MG63 (cell line): Measurements from ENCODE around the gene SMIM30. TPM values are rescaled to one million over a fixed set of nuclear protein-coding genes. Genes with fewer than 3 reads are reported as not detected.
"Not testable (repeated sequence)": the region's sequence is repeated elsewhere in the genome, so short reads cannot be mapped to it uniquely, and the experiment has no call there.

Source experiments
- DNase-seq: peaks from one replicate; pipeline ENCODE4 v3.0.0-alpha.2; 2020
- H3K27me3 ChIP-seq: fragments of 250-450 bp; sonication (Bioruptor Pico); 2 replicates; pipeline ENCODE4 v1.5.1; 2020; ENCODE audit warnings: mild to moderate bottlenecking, moderate library complexity
- H3K36me3 ChIP-seq: fragments of 250-450 bp; sonication (Bioruptor Pico); 2 replicates; pipeline ENCODE4 v1.5.1; 2020; ENCODE audit warnings: mild to moderate bottlenecking, moderate library complexity
- H3K4me3 ChIP-seq: fragments of 250-450 bp; sonication (Bioruptor Pico); 2 replicates; pipeline ENCODE4 v1.5.1; 2020; ENCODE audit warnings: mild to moderate bottlenecking, moderate library complexity
- H3K9me3 ChIP-seq: fragments of 250-450 bp; sonication (Bioruptor Pico); 2 replicates; pipeline ENCODE4 v1.5.1; 2020; ENCODE audit warnings: mild to moderate bottlenecking, moderate library complexity
- total RNA-seq: library from RNA; depleted of rRNA; stranded (reverse); fragments of >200 nt; shearing (Covaris generic); gene quantifications from 2 replicates; pipeline ENCODE4 v1.2.3, GENCODE V29; 2014; ENCODE audit warnings: low replicate concordance

Gene SMIM30
- total RNA-seq, 1 experiment from 2014 or later, result 45.1 TPM

- H3K9me3 ChIP-seq, result no peaks in the 10 kb centered on the region
- DNase-seq, result peak; percentile 9
- no peak overlapping the region for H3K4me3 ChIP-seq
These were observed 2.3 kb upstream of the SMIM30 start for GRCh38 chr7:113120647-113121046.

DNA sequence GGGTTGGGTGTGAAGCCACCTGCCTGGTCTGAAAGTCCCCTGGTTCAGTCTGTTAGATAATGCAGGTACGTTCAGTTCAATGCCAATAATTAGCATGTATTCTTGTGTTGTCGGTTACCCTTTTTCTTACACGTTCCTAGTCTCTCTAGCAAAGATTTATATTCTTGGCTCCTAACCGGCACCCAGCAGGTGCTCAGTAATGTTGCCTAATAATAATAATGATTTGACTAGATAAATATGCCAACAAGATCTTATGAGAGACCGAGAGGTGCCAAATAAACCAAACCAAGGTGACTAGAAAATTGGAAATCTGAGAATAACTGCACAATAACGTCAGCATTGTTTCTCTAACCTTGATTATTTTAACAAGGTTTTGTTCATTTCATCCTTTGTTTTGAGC is 1.1 kb upstream of the SMIM30 start:
- H3K27me3 ChIP-seq, result no peaks in the 10 kb centered on the region
- DNase-seq, result peak; percentile 6
- no peaks in the 10 kb centered on the region for H3K9me3 ChIP-seq
- no peak overlapping the region for H3K4me3 ChIP-seq
- no peaks in the 10 kb centered on the region; the same call in 1 of the 2 replicates for H3K36me3 ChIP-seq

More at GRCh38 chr7:113120647-113121046, 2.3 kb upstream of the SMIM30 start:
- Histone ChIP-seq H3K27me3 (no peaks in the 10 kb centered on the region), H3K36me3 (no peaks in the 10 kb centered on the region; the same call in 1 of the 2 replicates)

DNA sequence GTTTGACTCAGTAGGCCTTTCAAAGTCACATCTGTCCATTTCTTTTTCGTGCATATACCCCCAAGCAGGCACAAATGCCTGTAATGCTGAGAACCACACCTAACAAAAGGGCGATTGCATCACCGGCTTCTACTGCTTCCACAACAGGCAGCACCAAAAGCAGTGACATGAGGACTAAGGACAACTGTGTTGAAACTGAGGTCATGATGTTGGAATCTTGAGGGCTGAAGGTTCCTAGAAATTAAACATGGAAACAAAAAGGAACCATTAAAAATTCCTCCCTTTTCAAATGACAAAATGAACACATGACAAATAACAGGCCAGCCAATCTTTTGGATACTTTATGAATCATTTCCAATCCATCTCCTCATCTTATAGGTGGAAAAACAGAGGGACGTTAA is 980 bp downstream of the SMIM30 start:
- peak overlapping the region; percentile 62 for H3K4me3 ChIP-seq
- H3K27me3 ChIP-seq, H3K36me3 ChIP-seq, H3K9me3 ChIP-seq, DNase-seq: not testable (repeated sequence)

DNA sequence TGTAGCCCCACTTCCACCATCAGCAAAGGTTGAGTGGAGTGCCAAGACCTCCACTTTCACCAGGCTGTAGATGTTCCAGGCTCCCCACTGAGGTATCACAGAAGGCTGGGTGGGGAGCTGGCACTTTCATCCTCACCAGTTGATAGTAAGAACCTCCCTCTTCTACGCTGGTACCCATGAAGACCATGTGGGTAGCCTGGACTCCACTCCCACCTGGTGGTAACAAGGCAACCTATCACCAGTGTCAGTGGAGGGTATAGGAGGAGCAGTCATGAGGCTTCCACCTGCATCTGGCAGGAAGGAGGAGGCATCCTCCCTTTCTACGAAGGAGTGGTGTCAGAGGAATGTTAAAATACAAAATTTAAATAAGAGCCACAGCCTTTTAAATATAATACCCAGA is 4.4 kb downstream of the SMIM30 start:
- DNase-seq, result no peak
- Histone ChIP-seq H3K9me3 (no peaks in the 10 kb centered on the region), H3K27me3 (no peaks in the 10 kb centered on the region), H3K4me3 (no peak overlapping the region), H3K36me3 (no peaks in the 10 kb centered on the region; the same call in 1 of the 2 replicates)

- Histone ChIP-seq H3K27me3 (no peaks in the 10 kb centered on the region), H3K9me3 (no peaks in the 10 kb centered on the region), H3K36me3 (no peaks in the 10 kb centered on the region), H3K4me3 (no peak overlapping the region)
- DNase-seq, result no peak
These were observed 8.6 kb downstream of the SMIM30 start for GRCh38 chr7:113109718-113110117.

DNA sequence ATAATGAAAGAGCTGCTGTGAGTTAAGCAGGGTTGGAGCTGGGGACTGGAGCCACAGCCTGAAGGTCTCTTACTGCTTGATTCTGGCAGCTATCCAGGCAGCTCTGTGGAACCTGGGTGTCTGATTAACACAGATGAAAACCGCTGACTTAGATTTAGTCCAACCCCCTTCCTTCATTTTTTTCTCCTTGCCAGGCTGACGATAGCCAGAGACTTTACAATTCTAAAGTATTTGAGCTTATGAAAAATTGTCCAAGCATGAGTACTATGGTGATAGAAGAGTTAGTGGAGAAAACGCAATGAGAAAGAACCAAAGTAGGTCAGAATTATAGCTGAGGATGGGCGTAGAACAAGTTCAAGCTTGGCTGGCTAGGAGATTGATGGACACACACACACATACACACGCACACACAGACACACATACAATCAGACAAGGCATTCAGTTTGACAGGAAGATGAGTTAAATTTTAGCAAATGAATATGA is 18.2 kb downstream of the SMIM30 start:
- no peak for DNase-seq
- H3K4me3 ChIP-seq, result no peak overlapping the region
- H3K36me3 ChIP-seq, result no peaks in the 10 kb centered on the region
- H3K27me3 ChIP-seq, result no peaks in the 10 kb centered on the region
- H3K9me3 ChIP-seq, result no peaks in the 10 kb centered on the region

DNA sequence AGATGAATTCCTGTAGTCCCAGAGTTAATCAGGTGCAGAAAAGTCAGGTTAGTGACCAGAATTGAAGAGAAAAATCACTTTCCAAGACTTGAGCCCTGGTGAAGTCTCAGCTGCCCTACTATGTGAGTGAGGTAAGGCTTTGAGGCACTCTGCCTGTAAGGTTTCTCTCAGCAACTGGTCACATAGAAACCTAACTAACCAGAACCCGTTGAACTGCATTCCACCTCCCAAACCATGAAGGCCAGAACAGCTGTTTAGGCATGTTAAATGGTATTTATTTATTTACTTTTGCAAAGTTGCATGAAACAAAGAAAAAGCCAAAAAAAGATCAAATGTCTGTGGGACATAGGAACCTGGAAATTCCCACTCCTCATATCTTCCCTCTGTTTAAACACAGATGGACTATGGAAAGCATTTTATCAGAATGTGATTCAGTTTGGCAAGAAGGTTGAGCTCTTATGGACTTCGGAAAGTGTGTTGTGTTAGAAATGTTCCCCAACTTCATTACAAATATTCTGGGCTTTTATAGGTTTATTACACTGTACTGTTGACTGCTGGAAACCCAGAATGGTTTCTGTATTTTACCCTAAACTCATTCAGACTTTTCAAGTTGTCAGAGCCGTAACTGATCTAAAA is 19.0 kb downstream of the SMIM30 start:
- no peaks in the 10 kb centered on the region for H3K9me3 ChIP-seq
- no peak for DNase-seq
- no peak overlapping the region for H3K4me3 ChIP-seq
- no peaks in the 10 kb centered on the region for H3K27me3 ChIP-seq
- no peaks in the 10 kb centered on the region for H3K36me3 ChIP-seq

DNA sequence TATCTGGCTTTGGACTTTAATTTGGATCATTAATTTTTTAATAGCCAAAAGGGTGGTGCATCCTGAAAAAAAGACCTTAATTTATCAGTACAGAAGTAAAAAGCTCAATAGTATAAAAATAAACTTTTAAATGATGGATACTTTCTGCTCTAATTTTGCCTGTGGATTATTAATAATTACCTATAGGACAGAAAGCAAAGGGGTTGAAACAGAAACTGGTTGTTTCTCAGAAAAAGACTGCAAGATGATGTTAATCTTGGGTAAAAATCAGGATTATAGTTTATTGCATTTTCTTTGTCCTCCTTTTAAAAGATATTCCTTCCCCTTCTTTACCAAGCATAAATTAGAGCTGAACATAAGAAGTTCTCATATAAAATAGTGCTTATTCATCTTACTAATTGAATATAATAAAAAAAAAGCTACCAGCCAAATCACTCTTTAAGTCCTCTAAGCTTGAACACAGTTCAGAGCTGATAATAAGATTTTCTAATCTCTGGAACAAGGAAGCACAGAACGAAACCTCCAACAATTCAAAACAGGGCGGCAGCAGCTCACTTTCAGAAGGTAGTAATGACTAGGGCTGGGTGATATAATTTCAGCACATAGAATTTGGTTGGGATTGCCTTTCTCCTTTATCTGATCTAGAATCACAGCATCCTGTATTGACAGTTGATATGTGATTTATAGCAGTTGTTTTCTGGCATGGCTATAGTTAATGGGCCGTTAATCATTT is 23.7 kb downstream of the SMIM30 start:
- Histone ChIP-seq H3K27me3 (no peaks in the 10 kb centered on the region), H3K4me3 (no peak overlapping the region), H3K9me3 (no peaks in the 10 kb centered on the region), H3K36me3 (no peaks in the 10 kb centered on the region)
- no peak for DNase-seq

GRCh38 chr7:113093561-113093960 is 24.8 kb downstream of the SMIM30 start:
- H3K36me3 ChIP-seq, result no peaks in the 10 kb centered on the region
- H3K27me3 ChIP-seq, result no peaks in the 10 kb centered on the region
- H3K4me3 ChIP-seq, result no peak overlapping the region
- H3K9me3 ChIP-seq, result no peaks in the 10 kb centered on the region
- no peak for DNase-seq

GRCh38 chr7:113092762-113093161 is 25.6 kb downstream of the SMIM30 start:
- no peak for DNase-seq
- H3K36me3 ChIP-seq, result no peaks in the 10 kb centered on the region
- no peaks in the 10 kb centered on the region for H3K27me3 ChIP-seq
- H3K4me3 ChIP-seq, result no peak overlapping the region
- no peaks in the 10 kb centered on the region for H3K9me3 ChIP-seq

DNA sequence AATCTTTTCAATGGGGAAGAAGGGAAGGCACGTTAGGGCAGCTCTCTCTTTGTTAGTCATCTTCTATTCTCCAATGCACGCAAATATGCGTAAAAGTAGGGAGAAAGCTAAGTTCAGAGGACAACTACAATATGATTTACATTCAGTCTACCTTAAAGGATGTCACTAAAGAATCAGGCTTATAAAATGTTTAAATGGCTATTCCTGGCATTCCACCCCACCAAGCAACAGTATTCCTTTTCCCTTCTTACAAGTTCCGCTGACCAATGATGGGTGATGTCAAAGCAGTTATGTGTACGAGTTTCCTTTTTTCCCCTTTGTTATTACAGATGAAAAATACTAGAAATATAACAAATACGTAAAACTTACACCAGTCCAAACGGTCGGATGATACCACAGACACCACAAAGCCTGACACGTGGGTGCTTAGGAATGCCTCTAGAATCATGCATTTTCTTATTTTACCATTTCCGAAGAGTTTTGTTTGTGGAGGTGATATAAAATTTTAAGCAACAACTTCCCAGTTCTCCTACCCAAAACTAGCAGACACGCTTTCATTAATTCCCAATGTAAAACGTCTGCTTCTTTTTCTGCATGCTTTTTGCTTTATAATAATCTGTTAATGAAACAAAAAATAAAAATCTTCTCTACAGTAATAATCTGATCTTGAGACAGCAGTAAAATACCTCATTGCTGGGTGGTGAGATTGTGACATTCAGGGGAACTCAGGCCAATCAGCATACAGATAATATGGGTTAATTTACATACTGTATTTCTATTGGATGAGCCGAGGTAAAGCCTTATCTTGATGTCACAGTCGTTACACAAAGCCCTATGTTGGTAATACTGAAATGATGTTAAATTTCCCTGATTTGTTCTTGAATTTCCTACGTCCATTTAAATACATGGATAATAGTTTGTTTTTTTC is 31.0 kb downstream of the SMIM30 start:
- Histone ChIP-seq H3K9me3 (no peaks in the 10 kb centered on the region), H3K4me3 (peak overlapping the region; percentile 42), H3K36me3 (no peaks in the 10 kb centered on the region), H3K27me3 (no peaks in the 10 kb centered on the region)
- peak; percentile 44 for DNase-seq

DNA sequence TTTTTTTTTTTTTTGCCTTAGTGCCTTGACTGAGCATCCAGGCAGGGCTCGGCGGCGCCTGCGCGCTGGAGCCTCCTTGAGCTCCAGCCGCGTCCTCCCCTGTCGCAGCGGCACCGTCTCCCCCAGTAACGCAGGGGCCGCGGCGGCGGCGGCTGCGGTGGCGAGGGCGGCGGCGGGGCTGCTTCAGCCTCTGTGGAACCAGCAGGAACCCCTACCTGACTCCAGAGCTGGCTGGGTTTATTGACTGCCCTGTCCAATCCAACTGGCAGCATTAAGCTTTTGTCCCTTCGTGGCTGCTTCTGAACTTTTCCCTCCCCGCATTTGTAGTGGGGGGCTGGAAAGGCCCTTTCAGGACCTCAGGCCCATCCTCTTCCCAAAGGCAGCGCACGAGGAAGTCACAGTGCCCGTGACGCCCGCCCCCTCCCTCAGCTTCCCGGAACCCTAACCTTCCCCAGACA is 31.9 kb downstream of the SMIM30 start, which contains the start of gene GPR85:
Gene GPR85, minus strand, starts transcription at position 397 of the 458 bp plus-strand sequence. CDS start 2,106 bp downstream, outside the sequence.
- Histone ChIP-seq H3K9me3 (no peaks in the 10 kb centered on the region), H3K36me3 (no peaks in the 10 kb centered on the region), H3K27me3 (no peaks in the 10 kb centered on the region), H3K4me3 (peak within 1 kb of the TSS; percentile 42)
- DNase-seq, result peak; percentile 42

DNA sequence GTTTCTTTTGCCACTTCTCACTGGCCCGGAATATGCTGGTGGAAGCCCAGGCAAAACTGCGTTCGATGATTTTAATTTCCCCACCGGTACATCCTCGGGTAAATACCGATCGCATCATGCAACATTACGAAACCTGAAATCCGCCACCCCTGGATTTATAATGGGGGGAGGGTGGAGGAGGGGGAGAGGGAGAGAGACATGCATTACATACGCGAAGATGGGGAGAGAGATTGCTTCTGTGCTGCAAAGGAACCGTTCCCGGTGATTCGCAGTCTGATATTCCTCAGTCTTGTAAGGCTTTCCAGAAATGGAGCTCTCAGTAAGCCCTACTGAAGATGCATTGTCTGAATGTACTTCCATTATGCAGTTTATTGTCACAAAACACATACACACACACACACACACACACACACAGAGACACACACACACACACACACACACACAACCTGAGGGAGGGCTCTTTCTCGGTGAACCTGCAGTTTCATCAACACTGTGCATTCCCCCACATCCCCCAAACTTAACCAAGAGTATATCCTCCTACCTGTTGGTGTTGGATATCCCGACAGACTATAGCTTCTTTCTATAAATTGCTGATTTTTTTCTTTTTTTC is 32.5 kb downstream of the SMIM30 start:
- H3K36me3 ChIP-seq, result no peaks in the 10 kb centered on the region
- no peaks in the 10 kb centered on the region for H3K27me3 ChIP-seq
- H3K9me3 ChIP-seq, result no peaks in the 10 kb centered on the region
- DNase-seq, result no peak
- H3K4me3 ChIP-seq, result peak overlapping the region; percentile 42

GRCh38 chr7:113084496-113085172 is 33.7 kb downstream of the SMIM30 start:
- Histone ChIP-seq H3K27me3 (no peaks in the 10 kb centered on the region), H3K4me3 (no peak overlapping the region), H3K36me3 (no peaks in the 10 kb centered on the region), H3K9me3 (no peaks in the 10 kb centered on the region)
- DNase-seq, result no peak

- Histone ChIP-seq H3K27me3 (no peaks in the 10 kb centered on the region), H3K9me3 (no peaks in the 10 kb centered on the region), H3K36me3 (no peaks in the 10 kb centered on the region), H3K4me3 (no peak overlapping the region)
- DNase-seq, result no peak
These were observed 34.4 kb downstream of the SMIM30 start for GRCh38 chr7:113083816-113084495.
